ENCODE measurements around the gene VSX1.

VSX1 gene

GRCh38 chr20:25097498-25097897, 15.6 kb upstream of the VSX1 start:
- no peak overlapping the region for H3K27ac Mint-ChIP-seq
- peaks cover 3% of the 10 kb centered on the region for H3K27me3 Mint-ChIP-seq
- H3K4me3 Mint-ChIP-seq: no peak overlapping the region
- H3K36me3 Mint-ChIP-seq: no peaks in the 10 kb centered on the region
- peaks cover 7% of the 10 kb centered on the region for H3K4me1 Mint-ChIP-seq
- no peaks in the 10 kb centered on the region for H3K9me3 Mint-ChIP-seq

GRCh38 chr20:25090492-25091429, 8.8 kb upstream of the VSX1 start:
- Mint-ChIP-seq H3K4me1 (peaks cover 29% of the 10 kb centered on the region), H3K4me3 (peak overlapping the region; percentile 60), H3K36me3 (no peaks in the 10 kb centered on the region), H3K27ac (peak overlapping the region; percentile 57), H3K27me3 (peaks cover 4% of the 10 kb centered on the region), H3K9me3 (no peaks in the 10 kb centered on the region)

GRCh38 chr20:25089662-25090061, 7.7 kb upstream of the VSX1 start:
- H3K4me3 Mint-ChIP-seq: no peak overlapping the region
- H3K4me1 Mint-ChIP-seq: peaks cover 30% of the 10 kb centered on the region
- H3K27me3 Mint-ChIP-seq: peaks cover 7% of the 10 kb centered on the region
- H3K27ac Mint-ChIP-seq: peak overlapping the region; percentile 26
- no peaks in the 10 kb centered on the region for H3K9me3 Mint-ChIP-seq
- no peaks in the 10 kb centered on the region for H3K36me3 Mint-ChIP-seq

- Mint-ChIP-seq H3K9me3 (no peaks in the 10 kb centered on the region), H3K27ac (no peak overlapping the region), H3K27me3 (peaks cover 11% of the 10 kb centered on the region), H3K4me3 (no peak overlapping the region), H3K36me3 (no peaks in the 10 kb centered on the region), H3K4me1 (peaks cover 34% of the 10 kb centered on the region)
These were observed 7.2 kb upstream of the VSX1 start for GRCh38 chr20:25089096-25089495.

GRCh38 chr20:25088267-25088666, 6.3 kb upstream of the VSX1 start:
- Mint-ChIP-seq H3K9me3 (no peaks in the 10 kb centered on the region), H3K4me3 (no peak overlapping the region), H3K27me3 (peaks cover 17% of the 10 kb centered on the region), H3K4me1 (peaks cover 42% of the 10 kb centered on the region), H3K27ac (no peak overlapping the region), H3K36me3 (no peaks in the 10 kb centered on the region)

GRCh38 chr20:25087186-25087929, 5.4 kb upstream of the VSX1 start:
- Mint-ChIP-seq H3K4me1 (peaks cover 47% of the 10 kb centered on the region), H3K36me3 (no peaks in the 10 kb centered on the region), H3K9me3 (no peaks in the 10 kb centered on the region), H3K4me3 (no peak overlapping the region), H3K27ac (no peak overlapping the region), H3K27me3 (peaks cover 22% of the 10 kb centered on the region)

GRCh38 chr20:25085756-25086495, 4.0 kb upstream of the VSX1 start:
- Mint-ChIP-seq H3K27ac (no peak overlapping the region), H3K36me3 (no peaks in the 10 kb centered on the region), H3K4me3 (no peak overlapping the region), H3K27me3 (peaks cover 28% of the 10 kb centered on the region), H3K9me3 (no peaks in the 10 kb centered on the region), H3K4me1 (peaks cover 41% of the 10 kb centered on the region)

GRCh38 chr20:25084626-25085187, 2.8 kb upstream of the VSX1 start:
- no peaks in the 10 kb centered on the region for H3K9me3 Mint-ChIP-seq
- H3K4me1 Mint-ChIP-seq: peaks cover 29% of the 10 kb centered on the region
- peaks cover 38% of the 10 kb centered on the region for H3K27me3 Mint-ChIP-seq
- peak overlapping the region; percentile 80 for H3K4me3 Mint-ChIP-seq
- H3K27ac Mint-ChIP-seq: no peak overlapping the region
- H3K36me3 Mint-ChIP-seq: no peaks in the 10 kb centered on the region

GRCh38 chr20:25083773-25084625, 2.1 kb upstream of the VSX1 start:
- Mint-ChIP-seq H3K36me3 (no peaks in the 10 kb centered on the region), H3K27ac (no peak overlapping the region), H3K27me3 (peaks cover 42% of the 10 kb centered on the region), H3K4me3 (peak overlapping the region; percentile 80), H3K9me3 (no peaks in the 10 kb centered on the region), H3K4me1 (peaks cover 22% of the 10 kb centered on the region)

- H3K27ac Mint-ChIP-seq: no peak overlapping the region
- H3K36me3 Mint-ChIP-seq: no peaks in the 10 kb centered on the region
- H3K4me1 Mint-ChIP-seq: peaks cover 20% of the 10 kb centered on the region
- peak overlapping the region; percentile 80 for H3K4me3 Mint-ChIP-seq
- H3K27me3 Mint-ChIP-seq: peaks cover 49% of the 10 kb centered on the region
- no peaks in the 10 kb centered on the region for H3K9me3 Mint-ChIP-seq
These were observed 1.3 kb upstream of the VSX1 start for GRCh38 chr20:25083141-25083772.

GRCh38 chr20:25082498-25082873, 545 bp upstream of the VSX1 start:
- Mint-ChIP-seq H3K4me3 (peak overlapping the region; percentile 28), H3K36me3 (no peaks in the 10 kb centered on the region), H3K27me3 (peaks cover 55% of the 10 kb centered on the region), H3K27ac (no peak overlapping the region), H3K4me1 (peaks cover 20% of the 10 kb centered on the region), H3K9me3 (no peaks in the 10 kb centered on the region)

- H3K9me3 Mint-ChIP-seq: no peaks in the 10 kb centered on the region
- H3K36me3 Mint-ChIP-seq: no peaks in the 10 kb centered on the region
- H3K4me1 Mint-ChIP-seq: peaks cover 20% of the 10 kb centered on the region
- no peak overlapping the region for H3K4me3 Mint-ChIP-seq
- peaks cover 61% of the 10 kb centered on the region for H3K27me3 Mint-ChIP-seq
- H3K27ac Mint-ChIP-seq: no peak overlapping the region
These were observed 744 bp downstream of the VSX1 start for GRCh38 chr20:25081065-25081729.

GRCh38 chr20:25079171-25079570, 2.8 kb downstream of the VSX1 start:
- Mint-ChIP-seq H3K36me3 (no peaks in the 10 kb centered on the region), H3K9me3 (no peaks in the 10 kb centered on the region), H3K27me3 (peaks cover 58% of the 10 kb centered on the region), H3K4me1 (peaks cover 15% of the 10 kb centered on the region), H3K27ac (no peak overlapping the region), H3K4me3 (no peak overlapping the region)

- peaks cover 10% of the 10 kb centered on the region for H3K4me1 Mint-ChIP-seq
- H3K27ac Mint-ChIP-seq: no peak overlapping the region
- no peak overlapping the region for H3K4me3 Mint-ChIP-seq
- no peaks in the 10 kb centered on the region for H3K36me3 Mint-ChIP-seq
- H3K27me3 Mint-ChIP-seq: peaks cover 58% of the 10 kb centered on the region
- H3K9me3 Mint-ChIP-seq: no peaks in the 10 kb centered on the region
These were observed 3.3 kb downstream of the VSX1 start for GRCh38 chr20:25078662-25079061.
